A549 treated with Mapracorat at 1 μM for 4 hours (cell line): ENCODE measurements around the gene FLNB. TPM values are rescaled to one million over a fixed set of nuclear protein-coding genes. Genes with fewer than 3 reads are reported as not detected.

Source experiments
- total RNA-seq: library from RNA; stranded (reverse); fragments of 200-300 nt; extraction: Qiagen RNA extraction; gene quantifications from 5 replicates; pipeline ENCODE4 v1.2.3, GENCODE V29; 2022

Gene FLNB, protein sequence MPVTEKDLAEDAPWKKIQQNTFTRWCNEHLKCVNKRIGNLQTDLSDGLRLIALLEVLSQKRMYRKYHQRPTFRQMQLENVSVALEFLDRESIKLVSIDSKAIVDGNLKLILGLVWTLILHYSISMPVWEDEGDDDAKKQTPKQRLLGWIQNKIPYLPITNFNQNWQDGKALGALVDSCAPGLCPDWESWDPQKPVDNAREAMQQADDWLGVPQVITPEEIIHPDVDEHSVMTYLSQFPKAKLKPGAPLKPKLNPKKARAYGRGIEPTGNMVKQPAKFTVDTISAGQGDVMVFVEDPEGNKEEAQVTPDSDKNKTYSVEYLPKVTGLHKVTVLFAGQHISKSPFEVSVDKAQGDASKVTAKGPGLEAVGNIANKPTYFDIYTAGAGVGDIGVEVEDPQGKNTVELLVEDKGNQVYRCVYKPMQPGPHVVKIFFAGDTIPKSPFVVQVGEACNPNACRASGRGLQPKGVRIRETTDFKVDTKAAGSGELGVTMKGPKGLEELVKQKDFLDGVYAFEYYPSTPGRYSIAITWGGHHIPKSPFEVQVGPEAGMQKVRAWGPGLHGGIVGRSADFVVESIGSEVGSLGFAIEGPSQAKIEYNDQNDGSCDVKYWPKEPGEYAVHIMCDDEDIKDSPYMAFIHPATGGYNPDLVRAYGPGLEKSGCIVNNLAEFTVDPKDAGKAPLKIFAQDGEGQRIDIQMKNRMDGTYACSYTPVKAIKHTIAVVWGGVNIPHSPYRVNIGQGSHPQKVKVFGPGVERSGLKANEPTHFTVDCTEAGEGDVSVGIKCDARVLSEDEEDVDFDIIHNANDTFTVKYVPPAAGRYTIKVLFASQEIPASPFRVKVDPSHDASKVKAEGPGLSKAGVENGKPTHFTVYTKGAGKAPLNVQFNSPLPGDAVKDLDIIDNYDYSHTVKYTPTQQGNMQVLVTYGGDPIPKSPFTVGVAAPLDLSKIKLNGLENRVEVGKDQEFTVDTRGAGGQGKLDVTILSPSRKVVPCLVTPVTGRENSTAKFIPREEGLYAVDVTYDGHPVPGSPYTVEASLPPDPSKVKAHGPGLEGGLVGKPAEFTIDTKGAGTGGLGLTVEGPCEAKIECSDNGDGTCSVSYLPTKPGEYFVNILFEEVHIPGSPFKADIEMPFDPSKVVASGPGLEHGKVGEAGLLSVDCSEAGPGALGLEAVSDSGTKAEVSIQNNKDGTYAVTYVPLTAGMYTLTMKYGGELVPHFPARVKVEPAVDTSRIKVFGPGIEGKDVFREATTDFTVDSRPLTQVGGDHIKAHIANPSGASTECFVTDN (N-terminal part only)
- total RNA-seq, result 314 to 349 TPM (median 344 TPM) in 5 replicates

DNA sequence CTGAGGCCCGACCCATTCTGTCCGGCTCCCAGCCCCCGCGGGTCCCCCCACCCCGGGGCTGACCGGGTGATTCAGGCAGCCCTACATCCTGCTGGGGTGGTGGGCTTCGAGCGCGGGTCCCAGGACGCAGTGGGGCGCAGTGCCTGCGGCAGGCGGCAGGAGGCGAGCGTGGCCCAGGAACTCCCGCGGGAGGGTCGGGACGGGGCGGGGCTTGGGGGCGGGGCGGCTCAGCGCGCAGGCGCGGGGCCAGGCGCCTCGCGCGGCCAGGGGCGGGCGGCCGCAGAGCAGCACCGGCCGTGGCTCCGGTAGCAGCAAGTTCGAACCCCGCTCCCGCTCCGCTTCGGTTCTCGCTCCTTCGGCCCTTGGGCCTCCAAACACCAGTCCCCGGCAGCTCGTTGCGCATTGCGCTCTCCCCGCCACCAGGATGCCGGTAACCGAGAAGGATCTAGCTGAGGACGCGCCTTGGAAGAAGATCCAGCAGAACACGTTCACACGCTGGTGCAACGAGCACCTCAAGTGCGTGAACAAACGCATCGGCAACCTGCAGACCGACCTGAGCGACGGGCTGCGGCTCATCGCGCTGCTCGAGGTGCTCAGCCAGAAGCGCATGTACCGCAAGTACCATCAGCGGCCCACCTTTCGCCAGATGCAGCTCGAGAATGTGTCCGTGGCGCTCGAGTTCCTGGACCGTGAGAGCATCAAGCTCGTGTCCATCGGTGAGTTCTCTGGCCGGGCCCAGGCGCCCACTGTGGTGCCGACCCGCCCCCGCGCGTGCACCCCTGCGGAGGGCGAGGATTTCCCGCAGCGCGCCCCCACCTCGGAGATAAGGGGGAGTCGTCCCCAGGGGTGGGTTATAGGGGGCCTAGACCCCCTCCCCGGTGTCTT lies at the start of gene FLNB:
TSS of gene FLNB (plus strand) at position 282 of the 885 bp plus-strand sequence. CDS start at position 425, 143 bp downstream.

DNA sequence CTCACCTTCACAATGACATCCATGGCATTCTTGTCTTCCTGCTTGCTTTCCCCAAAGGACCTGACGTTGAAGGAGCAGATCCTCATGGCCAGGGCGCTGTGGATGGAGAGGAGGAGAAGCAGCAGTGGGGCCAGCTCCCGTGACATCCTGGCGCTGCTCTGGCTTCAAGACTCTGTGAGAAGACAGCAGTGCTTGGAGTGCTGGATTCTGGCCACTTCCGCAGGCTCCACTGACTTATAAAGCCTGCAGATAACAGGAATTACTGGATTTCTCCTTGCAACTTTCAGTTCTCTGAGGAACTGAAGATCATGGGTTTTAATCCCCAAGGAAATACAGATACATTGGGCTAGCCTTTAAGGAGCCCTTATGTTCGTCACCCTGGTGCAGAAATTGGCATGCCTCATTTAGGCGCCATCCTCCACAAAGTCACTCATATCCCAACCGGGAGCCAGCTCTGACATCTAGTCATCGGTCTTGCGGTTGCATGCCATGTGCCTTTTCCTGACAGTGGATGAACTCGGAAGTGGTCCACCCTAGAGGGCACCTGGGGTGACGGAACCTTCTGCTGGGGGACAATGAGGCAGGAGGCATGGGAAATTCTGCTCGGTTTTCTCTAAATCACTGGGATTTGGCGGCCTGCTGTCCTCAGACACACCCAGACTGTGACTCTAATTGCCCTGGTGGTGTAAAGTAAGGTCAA lies 202.7 kb downstream of the FLNB start, which contains the start of gene DNASE1L3:
TSS of gene DNASE1L3 (minus strand) at position 212 of the 700 bp plus-strand sequence. CDS start at position 146, 66 bp downstream.

Other genes starting within 250 kb of the FLNB start
- 0.21 TPM in 1 of 5 replicates, not detected in the others for gene DNASE1L3, start 202.6 kb downstream of the FLNB start, total RNA-seq
- gene ABHD6, start 229.4 kb downstream of the FLNB start, total RNA-seq, result 9.0 to 10.9 TPM (median 10.6 TPM) in 5 replicates